Right lobe of liver (tissue), 6 donors: ENCODE results near the gene LRSAM1. TPM values are rescaled to one million over a fixed set of nuclear protein-coding genes. Genes with fewer than 3 reads are reported as not detected.

Experiments used
- ATAC-seq, 4 donors: fragments of 200-7000 bp; cut with Tn5 transposase; one replicate each; pipeline ENCODE4 v1.9.1; 2020; ENCODE audit warnings: mild to moderate bottlenecking in 4 of 4, moderate library complexity in 4 of 4
- DNase-seq, 3 donors: peaks; one replicate each; pipeline ENCODE4 v3.0.0-alpha.2; 2020
- H3K27ac ChIP-seq, 3 donors: fragments of 200-600 bp; one replicate each; pipeline ENCODE4 v1.8.0; 2022
- H3K27me3 ChIP-seq, 2 donors: fragments of 200-600 bp; one replicate each; pipeline ENCODE4 v1.8.0; 2022
- H3K36me3 ChIP-seq, 4 donors: fragments of 200-600 bp; sonication (generic) in 1 of 4; one replicate each; pipeline versions ENCODE4 v1.5.1 to v1.8.0; 2017 to 2022; ENCODE audit warnings: control low read depth in 1 of 4
- H3K4me1 ChIP-seq, 4 donors: fragments of 200-600 bp; sonication (generic) in 1 of 4; one replicate each; pipeline versions ENCODE4 v1.5.1 to v1.8.0; 2017 to 2022; ENCODE audit warnings: control low read depth in 1 of 4
- H3K4me3 ChIP-seq, 3 donors: fragments of 200-600 bp; one replicate each; pipeline ENCODE4 v1.8.0; 2022
- H3K9me3 ChIP-seq, 4 donors: fragments of 200-600 bp; sonication (generic) in 1 of 4; one replicate each; pipeline versions ENCODE4 v1.5.1 to v1.8.0; 2017 to 2022; ENCODE audit warnings: control low read depth in 1 of 4
- CTCF ChIP-seq, 4 donors: fragments of 200-600 bp in 3 of 4; fragments of 450-650 bp in 1 of 4; IDR thresholded peaks; one replicate each; pipeline versions ENCODE4 v1.5.1 to v1.8.0; 2016 to 2022; ENCODE audit warnings: antibody characterized with exemption in 4 of 4, mild to moderate bottlenecking in 2 of 4
- POLR2A ChIP-seq: fragments of 450-650 bp; IDR thresholded peaks from one replicate; pipeline ENCODE4 v1.6.1; 2017; ENCODE audit warnings: antibody characterized with exemption, mild to moderate bottlenecking
- WGBS: methylation state at CpG from one replicate; pipeline ENCODE4 v1.1.6; 2018; ENCODE audit warnings: low coverage, low lambda C conversion rate; ENCODE audit not compliant: insufficient coverage; ENCODE audit errors: missing lambda C conversion rate; 5-methylcytosine and 5-hydroxymethylcytosine counted together
- intact Hi-C, 2 donors: fragments of 100-400 bp; cut with DNase I; formaldehyde crosslinking; loops; one replicate each; pipeline versions ENCODE4 v1.11.2 to v1.14.1; 2022
- total RNA-seq, 6 experiments: library from RNA; depleted of rRNA in 2 of 6; stranded (reverse); fragments of >200 nt in 2 of 6; fragmentation: NEBNext Ultra II Directional in 3 of 6; extraction: Animal tissue kit (Norgen Biotek cat#: 25700) in 3 of 6; gene quantifications; one replicate each; pipeline versions ENCODE4 v1.1.0 to v1.2.4, GENCODE V29; 2016 to 2023
- donor health status: DM: no; HTN: yes; CAD: no.
- donor health status: DM: no; HTN: no; CAD: no.
- donor health status: DM: no; HTN: no; CAD: no.
- donor health status: DM: no; HTN: yes; CAD: no.
- donor health status: DM: no; HTN: yes; CAD: no.

Gene LRSAM1
- total RNA-seq, 6 experiments from 2014 or later, result 9.4 to 13.3 (median 12.1) TPM

GRCh38 chr9:127522727-127523126, 71.4 kb downstream of the LRSAM1 start:
- H3K9me3 ChIP-seq, result peaks cover 0 to 7% (median 0%) of the 10 kb centered on the region in 4 donors
- H3K4me3 ChIP-seq, result no peak overlapping the region
- peaks cover 0 to 5% (median 3%) of the 10 kb centered on the region in 4 donors for H3K4me1 ChIP-seq
- peaks cover 0 to 2% (median 0%) of the 10 kb centered on the region in 4 donors for H3K36me3 ChIP-seq
- TF ChIP-seq POLR2A (no peak), CTCF (IDR thresholded peaks at IDR 0.05) (no peak)
- ATAC-seq, result no peak
- no peaks in the 10 kb centered on the region for H3K27me3 ChIP-seq
- WGBS, result 56% methylated on average over 2 of the region's 2 CpGs
- no peak for DNase-seq
- H3K27ac ChIP-seq, result peak overlapping the region in 2 of 3 donors; percentile 57 to 83
- intact Hi-C loops, result no loop called here

- ATAC-seq (no peak), DNase-seq (no peak)
- TF ChIP-seq CTCF (IDR thresholded peaks at IDR 0.05) (peak in 2 of 4 donors; percentile 12 to 29), POLR2A (no peak)
- no peaks in the 10 kb centered on the region for H3K27me3 ChIP-seq
- 83% methylated on average over 5 of the region's 9 CpGs for WGBS
- no peak overlapping the region for H3K27ac ChIP-seq
- intact Hi-C loops, result no loop called here
- no peak overlapping the region for H3K4me3 ChIP-seq
- peaks cover 0 to 5% (median 3%) of the 10 kb centered on the region in 4 donors for H3K4me1 ChIP-seq
- H3K36me3 ChIP-seq, result peaks cover 0 to 2% (median 0%) of the 10 kb centered on the region in 4 donors
- H3K9me3 ChIP-seq, result peaks cover 0 to 7% (median 0%) of the 10 kb centered on the region in 4 donors
Observed at GRCh38 chr9:127523312-127523851, 72.1 kb downstream of the LRSAM1 start.

GRCh38 chr9:127524373-127524772, 73.1 kb downstream of the LRSAM1 start:
- H3K9me3 ChIP-seq, result peaks cover 0 to 7% (median 0%) of the 10 kb centered on the region in 4 donors
- no peak overlapping the region for H3K4me3 ChIP-seq
- WGBS, result no CpG with 5 or more reads among the region's 6 CpGs
- H3K27ac ChIP-seq, result no peak overlapping the region
- peaks cover 0 to 2% (median 0%) of the 10 kb centered on the region in 4 donors for H3K36me3 ChIP-seq
- H3K4me1 ChIP-seq, result peaks cover 0 to 5% (median 3%) of the 10 kb centered on the region in 4 donors
- intact Hi-C loops, result no loop called here
- DNase-seq (no peak), ATAC-seq (no peak)
- no peaks in the 10 kb centered on the region for H3K27me3 ChIP-seq
- no peak for TF ChIP-seq CTCF (IDR thresholded peaks at IDR 0.05)
- TF ChIP-seq POLR2A, result no peak

GRCh38 chr9:127525401-127526188, 74.3 kb downstream of the LRSAM1 start:
- no peak for ATAC-seq
- Histone ChIP-seq H3K4me1 (peaks cover 0 to 5% (median 3%) of the 10 kb centered on the region in 4 donors), H3K9me3 (peaks cover 0 to 7% (median 0%) of the 10 kb centered on the region in 4 donors), H3K27ac (no peak overlapping the region), H3K4me3 (no peak overlapping the region), H3K36me3 (peaks cover 0 to 2% (median 0%) of the 10 kb centered on the region in 4 donors), H3K27me3 (no peaks in the 10 kb centered on the region)
- WGBS, result 88% methylated on average over 8 of the region's 8 CpGs
- intact Hi-C loops, result no loop called here
- TF ChIP-seq CTCF (IDR thresholded peaks at IDR 0.05) (peak; percentile 28 to 48 (median 34)), POLR2A (no peak)
- DNase-seq, result no peak
